Measurements from ENCODE around the gene PTPRT. TPM values are rescaled to one million over a fixed set of nuclear protein-coding genes. Genes with fewer than 3 reads are reported as not detected.

The PTPRT gene
- polyA plus RNA-seq, 4 donors = 0.30 to 1.0 (median 0.68) TPM

GRCh38 chr20:42364446-42364845, 825.3 kb downstream of the PTPRT start:
- no peak for DNase-seq (ENCODE audit: low read depth in 4 of 4, low spot score in 3 of 4)

- peak; percentile 26 to 43 (median 34) for DNase-seq (ENCODE audit: low read depth in 4 of 4, low spot score in 3 of 4)
These were observed 828.2 kb downstream of the PTPRT start for GRCh38 chr20:42361402-42361970.

GRCh38 chr20:42360621-42361020, 829.1 kb downstream of the PTPRT start:
- no peak for DNase-seq (ENCODE audit: low read depth in 4 of 4, low spot score in 3 of 4)

GRCh38 chr20:42359617-42360016, 830.1 kb downstream of the PTPRT start:
- DNase-seq (ENCODE audit: low read depth in 4 of 4, low spot score in 3 of 4) = no peak

GRCh38 chr20:42352096-42352495, 837.6 kb downstream of the PTPRT start:
- DNase-seq (ENCODE audit: low read depth in 4 of 4, low spot score in 3 of 4) = no peak

- DNase-seq (ENCODE audit: low read depth in 4 of 4, low spot score in 3 of 4) = no peak
These were observed 839.2 kb downstream of the PTPRT start for GRCh38 chr20:42350521-42350920.

GRCh38 chr20:42346189-42347170, 843.2 kb downstream of the PTPRT start:
- no peak for DNase-seq (ENCODE audit: low read depth in 4 of 4, low spot score in 3 of 4)

- no peak for DNase-seq (ENCODE audit: low read depth in 4 of 4, low spot score in 3 of 4)
These were observed 848.1 kb downstream of the PTPRT start for GRCh38 chr20:42341654-42342053.

- no peak for DNase-seq (ENCODE audit: low read depth in 4 of 4, low spot score in 3 of 4)
These were observed 849.3 kb downstream of the PTPRT start for GRCh38 chr20:42340368-42340767.

- DNase-seq (ENCODE audit: low read depth in 4 of 4, low spot score in 3 of 4) = no peak
These were observed 851.2 kb downstream of the PTPRT start for GRCh38 chr20:42338294-42339201.

GRCh38 chr20:42336576-42336975, 853.1 kb downstream of the PTPRT start:
- DNase-seq (ENCODE audit: low read depth in 4 of 4, low spot score in 3 of 4) = no peak

GRCh38 chr20:42319252-42320013, 870.3 kb downstream of the PTPRT start:
- no peak for DNase-seq (ENCODE audit: low read depth in 4 of 4, low spot score in 3 of 4)

- no peak for DNase-seq (ENCODE audit: low read depth in 4 of 4, low spot score in 3 of 4)
These were observed 876.0 kb downstream of the PTPRT start for GRCh38 chr20:42313704-42314103.

- no peak for DNase-seq (ENCODE audit: low read depth in 4 of 4, low spot score in 3 of 4)
These were observed 880.7 kb downstream of the PTPRT start for GRCh38 chr20:42309050-42309449.

- DNase-seq (ENCODE audit: low read depth in 4 of 4, low spot score in 3 of 4) = no peak
These were observed 881.5 kb downstream of the PTPRT start for GRCh38 chr20:42308171-42308570.

- DNase-seq (ENCODE audit: low read depth in 4 of 4, low spot score in 3 of 4) = no peak
These were observed 894.1 kb downstream of the PTPRT start for GRCh38 chr20:42295592-42295991.

GRCh38 chr20:42294976-42295375, 894.7 kb downstream of the PTPRT start:
- no peak for DNase-seq (ENCODE audit: low read depth in 4 of 4, low spot score in 3 of 4)

- DNase-seq (ENCODE audit: low read depth in 4 of 4, low spot score in 3 of 4) = no peak
These were observed 907.9 kb downstream of the PTPRT start for GRCh38 chr20:42281801-42282200.

GRCh38 chr20:42276718-42277602, 912.7 kb downstream of the PTPRT start:
- no peak for DNase-seq (ENCODE audit: low read depth in 4 of 4, low spot score in 3 of 4)

Measured in right renal pelvis (tissue), 4 donors.